CD4-positive, alpha-beta T cell treated with Interleukin-2 at 100 ng/mL for 4 hours (primary cell): ENCODE results near the gene C6orf89.

Experiments
- DNase-seq: peaks from one replicate; pipeline ENCODE4 v3.0.0-alpha.2; 2020; ENCODE audit warnings: low spot score

The C6orf89 gene

GRCh38 chr6:36852481-36853147 is 33.1 kb upstream of the C6orf89 start:
- DNase-seq = no peak

- no peak for DNase-seq
Observed at GRCh38 chr6:36853325-36853724, 32.4 kb upstream of the C6orf89 start.

- DNase-seq = no peak
Observed at GRCh38 chr6:36855750-36856149, 30.0 kb upstream of the C6orf89 start.

GRCh38 chr6:36856277-36856676 is 29.5 kb upstream of the C6orf89 start:
- DNase-seq = no peak

- DNase-seq = no peak
Observed at GRCh38 chr6:36857325-36857724, 28.4 kb upstream of the C6orf89 start.

- DNase-seq = no peak
Observed at GRCh38 chr6:36858407-36858981, 27.3 kb upstream of the C6orf89 start.

GRCh38 chr6:36860126-36860525 is 25.6 kb upstream of the C6orf89 start:
- no peak for DNase-seq

- DNase-seq = peak; percentile 8
Observed at GRCh38 chr6:36862164-36862847, 23.4 kb upstream of the C6orf89 start.

- DNase-seq = no peak
Observed at GRCh38 chr6:36862848-36863382, 22.8 kb upstream of the C6orf89 start.

GRCh38 chr6:36863670-36864540 is 21.8 kb upstream of the C6orf89 start:
- DNase-seq = no peak

- DNase-seq = no peak
Observed at GRCh38 chr6:36865835-36866234, 19.9 kb upstream of the C6orf89 start.

- DNase-seq = no peak
Observed at GRCh38 chr6:36867471-36868224, 18.1 kb upstream of the C6orf89 start.

GRCh38 chr6:36871686-36872085 is 14.1 kb upstream of the C6orf89 start:
- DNase-seq = no peak

GRCh38 chr6:36873115-36873514 is 12.6 kb upstream of the C6orf89 start:
- DNase-seq = no peak

GRCh38 chr6:36873612-36874442 is 11.9 kb upstream of the C6orf89 start:
- DNase-seq = peak; percentile 4

GRCh38 chr6:36874443-36875249 is 11.1 kb upstream of the C6orf89 start, which contains the start of gene PPIL1:
PPIL1 (minus strand) TSS chr6:36874803; CDS start chr6:36874772, 31 bp downstream.
- DNase-seq = peak; percentile 89

GRCh38 chr6:36875250-36875633 is 10.5 kb upstream of the C6orf89 start:
- no peak for DNase-seq

- DNase-seq = no peak
Observed at GRCh38 chr6:36884610-36885009, 1.1 kb upstream of the C6orf89 start.

- no peak for DNase-seq
Observed at GRCh38 chr6:36886950-36887618, 1.3 kb downstream of the C6orf89 start.
